Neuronal stem cell (in vitro differentiated cells): ENCODE data around the gene FCHSD2.

Experiments used
- DNase-seq: peaks from one replicate; pipeline ENCODE4 v3.0.0-alpha.2; 2013; ENCODE audit warnings: low spot score
- H2AFZ ChIP-seq: one replicate; pipeline ENCODE4 v1.6.1; 2013; ENCODE audit warnings: mild to moderate bottlenecking, low read length, inconsistent platforms
- H2AK5ac ChIP-seq: 2 replicates; pipeline ENCODE4 v1.6.1; 2013; ENCODE audit warnings: low read depth, mild to moderate bottlenecking, inconsistent platforms, low read length, moderate library complexity, mixed read lengths
- H2BK120ac ChIP-seq: 2 replicates; pipeline ENCODE4 v1.6.1; 2013; ENCODE audit warnings: low read depth, mild to moderate bottlenecking, inconsistent platforms, low read length, moderate library complexity, mixed read lengths
- H2BK12ac ChIP-seq: one replicate; pipeline ENCODE4 v1.6.1; 2013; ENCODE audit warnings: low read length, inconsistent platforms
- H2BK15ac ChIP-seq: 2 replicates; pipeline ENCODE4 v1.6.1; 2013; ENCODE audit warnings: mild to moderate bottlenecking, low read length, inconsistent platforms, mixed read lengths
- H2BK5ac ChIP-seq: one replicate; pipeline ENCODE4 v1.6.1; 2013; ENCODE audit warnings: inconsistent platforms, mild to moderate bottlenecking, low read length, moderate library complexity
- H3K14ac ChIP-seq: one replicate; pipeline ENCODE4 v1.6.1; 2013; ENCODE audit warnings: low read length, inconsistent platforms
- H3K18ac ChIP-seq: 2 replicates; pipeline ENCODE4 v1.6.1; 2013; ENCODE audit warnings: low read length, inconsistent platforms
- H3K23ac ChIP-seq: 2 replicates; pipeline ENCODE4 v1.6.1; 2013; ENCODE audit warnings: low read depth, mild to moderate bottlenecking, mixed read lengths, low read length, inconsistent platforms; ENCODE audit not compliant: poor library complexity
- H3K27ac ChIP-seq: replicated peaks from 3 replicates; pipeline ENCODE4 v1.5.1; 2013; ENCODE audit warnings: low read length, inconsistent platforms
- H3K27me3 ChIP-seq, 3 experiments: 2 replicates each; pipeline ENCODE4 v1.6.1; 2013; ENCODE audit warnings: low read length in 3 of 3, mild to moderate bottlenecking in 2 of 3, inconsistent platforms in 1 of 3, low read depth in 1 of 3, mixed read lengths in 1 of 3, moderate library complexity in 1 of 3; ENCODE audit not compliant: control insufficient read depth in 3 of 3, insufficient read depth in 3 of 3
- H3K36me3 ChIP-seq, 2 donors: replicated peaks in 1 of 2; 2 replicates each; pipeline ENCODE4 v1.6.1; 2013; ENCODE audit warnings: low read length in 2 of 2; ENCODE audit not compliant: control insufficient read depth in 2 of 2, insufficient read depth in 2 of 2
- H3K4ac ChIP-seq: 2 replicates; pipeline ENCODE4 v1.6.1; 2013; ENCODE audit warnings: inconsistent platforms, mild to moderate bottlenecking, low read length, moderate library complexity
- H3K4me1 ChIP-seq, 2 donors: 1 replicate in 1 of 2; 2 replicates in 1 of 2; pipeline ENCODE4 v1.6.1; 2013; ENCODE audit warnings: low read length in 2 of 2, low read depth in 1 of 2; ENCODE audit not compliant: control insufficient read depth in 2 of 2, insufficient read depth in 1 of 2
- H3K4me2 ChIP-seq: one replicate; pipeline ENCODE4 v1.6.1; 2013; ENCODE audit warnings: mild to moderate bottlenecking, low read length, inconsistent platforms; ENCODE audit not compliant: insufficient read depth, poor library complexity, severe bottlenecking
- H3K4me3 ChIP-seq, 2 donors: 2 replicates each; pipeline ENCODE4 v1.5.1; 2013; ENCODE audit warnings: low read length in 2 of 2, mild to moderate bottlenecking in 2 of 2, inconsistent platforms in 1 of 2, moderate library complexity in 1 of 2
- H3K79me1 ChIP-seq: one replicate; pipeline ENCODE4 v1.6.1; 2013; ENCODE audit warnings: low read depth, mild to moderate bottlenecking, inconsistent platforms, low read length, moderate library complexity
- H3K9ac ChIP-seq: one replicate; pipeline ENCODE4 v1.6.1; 2013; ENCODE audit warnings: mild to moderate bottlenecking, low read depth, low read length, inconsistent platforms; ENCODE audit not compliant: poor library complexity
- H3K9me3 ChIP-seq, 2 donors: replicated peaks in 1 of 2; 2 replicates each; pipeline versions ENCODE3 to v1.6.1; 2013; ENCODE audit warnings: low read length in 2 of 2, mild to moderate bottlenecking in 2 of 2, inconsistent platforms in 1 of 2, low read depth in 1 of 2, mixed read lengths in 1 of 2, moderate library complexity in 1 of 2; ENCODE audit not compliant: control insufficient read depth in 2 of 2, insufficient read depth in 1 of 2
- H4K8ac ChIP-seq: one replicate; pipeline ENCODE4 v1.6.1; 2013; ENCODE audit warnings: low read depth, mild to moderate bottlenecking, inconsistent platforms, low read length, moderate library complexity
- H4K91ac ChIP-seq: one replicate; pipeline ENCODE4 v1.6.1; 2013; ENCODE audit warnings: low read length, low read depth, mild to moderate bottlenecking, inconsistent platforms; ENCODE audit not compliant: poor library complexity
- WGBS, 2 donors: extraction: QIAGEN DNeasy Blood & Tissue Kit; methylation state at CpG; one replicate each; pipeline ENCODE4 v1.1.7; 2013; ENCODE audit warnings: missing lambda C conversion rate in 2 of 2, mixed read lengths in 1 of 2; ENCODE audit not compliant: insufficient read length in 2 of 2, insufficient replicate concordance in 1 of 2; ENCODE audit errors: extremely low coverage in 2 of 2; 5-methylcytosine and 5-hydroxymethylcytosine counted together

Gene FCHSD2

DNA sequence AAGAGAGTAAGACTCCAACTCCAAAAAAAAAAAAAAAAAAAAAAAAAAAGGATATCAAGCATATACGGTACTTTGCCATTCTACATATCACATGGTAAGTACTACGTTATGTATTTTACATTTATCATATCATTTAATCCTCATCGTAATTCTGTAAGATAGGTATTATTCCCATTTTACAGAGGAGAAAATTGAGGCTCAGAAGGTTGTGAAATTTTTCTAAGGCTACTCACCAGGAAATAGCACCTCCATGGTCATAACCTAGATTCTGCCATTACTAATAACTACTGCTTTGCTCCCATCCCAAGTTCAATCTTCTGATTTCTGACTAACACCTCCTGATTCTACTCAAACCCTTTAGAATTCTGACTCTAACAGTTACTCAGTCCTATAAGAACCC is 138.0 kb downstream of the FCHSD2 start:
- Histone ChIP-seq H3K79me1 (no peaks in the 10 kb centered on the region), H4K8ac (no peak overlapping the region), H3K18ac (no peak overlapping the region), H3K9ac (no peak overlapping the region), H3K27ac (no peak overlapping the region), H3K4ac (no peak overlapping the region), H2BK120ac (no peak overlapping the region), H4K91ac (no peak overlapping the region), H2AK5ac (no peak overlapping the region), H2BK12ac (no peak overlapping the region), H3K36me3 (no peaks in the 10 kb centered on the region), H3K27me3 (no peaks in the 10 kb centered on the region), H2AFZ (no peak overlapping the region), H3K4me3 (no peak overlapping the region), H2BK5ac (no peak overlapping the region), H3K23ac (no peak overlapping the region), H3K14ac (no peak overlapping the region), H2BK15ac (no peak overlapping the region), H3K4me2 (no peak overlapping the region), H3K9me3 (peaks cover 0 to 4% of the 10 kb centered on the region in 2 donors), H3K4me1 (no peaks in the 10 kb centered on the region)
- no peak for DNase-seq
- no CpG with 5 or more reads among the region's 3 CpGs for WGBS, 2 donors

DNA sequence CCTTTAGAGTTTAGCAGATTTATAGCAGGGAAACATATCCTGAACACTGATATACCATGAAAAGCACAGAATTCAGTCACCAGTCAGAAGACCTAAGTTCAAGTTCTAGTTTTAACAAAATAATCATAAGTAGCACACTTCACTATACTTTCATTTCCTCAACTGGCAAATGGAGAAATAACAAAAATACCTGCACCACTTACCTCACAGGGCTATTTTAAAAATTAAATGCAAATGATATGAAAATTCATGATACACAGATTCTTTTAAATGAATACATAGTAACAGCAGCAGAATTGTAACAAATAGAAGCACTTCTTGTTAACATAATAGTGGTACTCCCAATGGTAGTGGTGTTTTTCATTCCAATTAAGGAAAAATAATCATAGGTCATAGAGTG is 139.0 kb downstream of the FCHSD2 start:
- Histone ChIP-seq H2BK120ac (no peak overlapping the region), H3K4me3 (no peak overlapping the region), H3K23ac (no peak overlapping the region), H3K18ac (no peak overlapping the region), H4K8ac (no peak overlapping the region), H3K79me1 (no peaks in the 10 kb centered on the region), H3K4me2 (no peak overlapping the region), H2AFZ (no peak overlapping the region), H3K14ac (no peak overlapping the region), H3K4ac (no peak overlapping the region), H2BK12ac (no peak overlapping the region), H2BK15ac (no peak overlapping the region), H2BK5ac (no peak overlapping the region), H3K9me3 (no peaks in the 10 kb centered on the region), H3K4me1 (no peaks in the 10 kb centered on the region), H3K27me3 (no peaks in the 10 kb centered on the region), H3K36me3 (no peaks in the 10 kb centered on the region), H2AK5ac (no peak overlapping the region), H3K9ac (no peak overlapping the region), H3K27ac (no peak overlapping the region), H4K91ac (no peak overlapping the region)
- DNase-seq: no peak

DNA sequence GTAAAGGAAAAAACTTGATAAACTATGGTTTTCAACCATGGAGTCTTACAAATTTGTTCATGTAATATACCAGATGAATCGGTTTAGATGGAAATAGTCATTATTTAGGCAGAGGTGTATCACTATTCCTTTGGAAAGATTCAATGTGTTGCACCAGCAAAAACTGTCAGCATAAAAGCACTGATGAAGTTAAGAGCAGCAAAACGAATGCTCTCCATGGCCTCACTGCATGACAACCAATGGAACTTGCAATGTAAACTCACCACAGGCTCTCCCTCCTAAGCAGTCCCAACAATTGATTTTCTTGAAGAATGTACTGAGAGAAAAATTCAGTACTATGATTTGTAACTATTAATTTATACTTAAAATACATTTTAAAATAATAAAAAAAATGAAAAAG is 139.9 kb downstream of the FCHSD2 start:
- no peak overlapping the region for H4K91ac ChIP-seq
- H3K9me3 ChIP-seq: no peaks in the 10 kb centered on the region
- no peak overlapping the region for H3K14ac ChIP-seq
- H2AK5ac ChIP-seq: no peak overlapping the region
- no peak overlapping the region for H3K23ac ChIP-seq
- H3K27ac ChIP-seq: no peak overlapping the region
- no peak overlapping the region for H3K9ac ChIP-seq
- WGBS, 2 donors: no CpG with 5 or more reads among the region's 2 CpGs
- no peak overlapping the region for H2BK15ac ChIP-seq
- H3K79me1 ChIP-seq: no peaks in the 10 kb centered on the region
- H3K36me3 ChIP-seq: no peaks in the 10 kb centered on the region
- H3K4me3 ChIP-seq: no peak overlapping the region
- no peak overlapping the region for H3K4ac ChIP-seq
- H3K18ac ChIP-seq: no peak overlapping the region
- no peak overlapping the region for H2BK120ac ChIP-seq
- no peaks in the 10 kb centered on the region for H3K4me1 ChIP-seq
- no peak overlapping the region for H4K8ac ChIP-seq
- no peak for DNase-seq
- H2BK5ac ChIP-seq: no peak overlapping the region
- H2AFZ ChIP-seq: no peak overlapping the region
- H3K4me2 ChIP-seq: no peak overlapping the region
- H2BK12ac ChIP-seq: no peak overlapping the region
- H3K27me3 ChIP-seq: no peaks in the 10 kb centered on the region

DNA sequence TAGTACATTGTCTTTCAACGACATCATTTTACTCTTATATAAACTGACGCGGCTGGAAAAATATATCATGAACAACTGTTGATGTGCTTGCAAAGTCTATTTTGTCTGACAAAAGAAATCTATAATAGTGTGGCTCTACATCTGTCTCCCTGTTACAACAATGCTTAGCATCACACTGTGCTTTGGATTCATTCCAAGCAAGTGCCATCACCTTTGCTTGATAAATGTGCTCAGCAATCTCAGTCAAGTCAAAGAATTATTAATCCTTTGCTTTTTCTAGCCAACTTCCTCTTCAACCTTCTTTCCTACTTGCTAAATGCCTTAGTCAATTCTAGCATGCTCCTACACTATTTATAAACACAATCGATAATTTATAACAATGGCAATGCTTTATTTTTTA is 140.5 kb downstream of the FCHSD2 start:
- H2BK12ac ChIP-seq: no peak overlapping the region
- no peak overlapping the region for H4K8ac ChIP-seq
- no CpG with 5 or more reads among the region's 4 CpGs for WGBS, 2 donors
- H4K91ac ChIP-seq: no peak overlapping the region
- H3K4ac ChIP-seq: no peak overlapping the region
- no peak for DNase-seq
- no peak overlapping the region for H2BK15ac ChIP-seq
- H3K14ac ChIP-seq: no peak overlapping the region
- no peaks in the 10 kb centered on the region for H3K27me3 ChIP-seq
- no peak overlapping the region for H2BK5ac ChIP-seq
- H2BK120ac ChIP-seq: no peak overlapping the region
- H3K4me1 ChIP-seq: no peaks in the 10 kb centered on the region
- no peaks in the 10 kb centered on the region for H3K79me1 ChIP-seq
- H2AFZ ChIP-seq: no peak overlapping the region
- no peak overlapping the region for H3K27ac ChIP-seq
- H3K18ac ChIP-seq: no peak overlapping the region
- H2AK5ac ChIP-seq: no peak overlapping the region
- H3K4me2 ChIP-seq: no peak overlapping the region
- no peak overlapping the region for H3K9ac ChIP-seq
- no peak overlapping the region for H3K23ac ChIP-seq
- H3K36me3 ChIP-seq: no peaks in the 10 kb centered on the region
- no peak overlapping the region for H3K4me3 ChIP-seq
- no peaks in the 10 kb centered on the region for H3K9me3 ChIP-seq
